GM12878 (cell line): ENCODE data around the gene MAPKAP1. TPM values are rescaled to one million over a fixed set of nuclear protein-coding genes. Genes with fewer than 3 reads are reported as not detected.

ENCODE experiments used
- ATAC-seq: fragments of 200-7000 bp; cut with Tn5 transposase; 3 replicates; pipeline ENCODE4 v1.9.1; 2020; ENCODE audit warnings: mild to moderate bottlenecking, moderate library complexity
- BruUV-seq: library from RNA; stranded (reverse); fragments of 400-500 nt; replicated peaks from 2 replicates; lab custom pipeline; 2021; lab: Mats Ljungman, UMichigan
- CTCF ChIA-PET: fragments of 300-600 bp; sonication (Branson Sonifier 250); formaldehyde crosslinking; extraction: SDS; loops from one replicate; lab custom pipeline; 2021; ENCODE audit warnings: inconsistent platforms; lab: Yijun Ruan, JAX
- POLR2A ChIA-PET: fragments of 350-600 bp; formaldehyde crosslinking; extraction: SDS; loops from one replicate; lab custom pipeline; 2021; ENCODE audit warnings: inconsistent platforms; lab: Charles Lee
- RAD21 ChIA-PET: fragments of 300-600 bp; sonication (Branson Sonifier 250); formaldehyde crosslinking; loops from one replicate; lab custom pipeline; 2023; ENCODE audit warnings: antibody characterized with exemption; ENCODE audit not compliant: unreplicated experiment; lab: Charles Lee
- SMC1A ChIA-PET: fragments of 300-600 bp; sonication (Branson Sonifier 250); formaldehyde crosslinking; loops from one replicate; lab custom pipeline; 2023; ENCODE audit not compliant: unreplicated experiment, uncharacterized antibody; lab: Charles Lee
- DNase-seq: peaks from one replicate; pipeline ENCODE4 v3.0.0-alpha.2; 2011; ENCODE audit warnings: low read depth, low spot score
- FAIRE-seq: peaks from 3 replicates; lab custom pipeline; 2011; peaks lifted over from hg19 to GRCh38; lab: Jason Lieb, UNC
- H2AFZ ChIP-seq: 2 replicates; pipeline ENCODE4 v1.6.0; 2011; ENCODE audit warnings: low read depth, low read length, control low read depth; ENCODE audit not compliant: control insufficient read depth
- H3K27ac ChIP-seq: 2 replicates; pipeline ENCODE4 v1.5.1; 2011; ENCODE audit warnings: control low read depth; ENCODE audit not compliant: control insufficient read depth, insufficient read depth
- H3K27me3 ChIP-seq, 2 experiments: replicated peaks in 1 of 2; 2 replicates each; pipeline versions ENCODE4 v1.6.0 to v1.6.1; 2011; ENCODE audit warnings: low read length in 1 of 2; ENCODE audit not compliant: control insufficient read depth in 2 of 2, insufficient read depth in 2 of 2
- H3K36me3 ChIP-seq, 2 experiments: 2 replicates each; pipeline ENCODE4 v1.5.1; 2011; ENCODE audit warnings: low read length in 1 of 2; ENCODE audit not compliant: control insufficient read depth in 2 of 2, insufficient read depth in 2 of 2
- H3K4me1 ChIP-seq: 2 replicates; pipeline ENCODE4 v1.6.1; 2011; ENCODE audit warnings: mild to moderate bottlenecking, low read length, moderate library complexity, mixed read lengths; ENCODE audit not compliant: control insufficient read depth, insufficient read depth
- H3K4me2 ChIP-seq: 2 replicates; pipeline ENCODE4 v1.6.0; 2011; ENCODE audit warnings: control low read depth; ENCODE audit not compliant: control insufficient read depth, insufficient read depth
- H3K4me3 ChIP-seq: fragments of 200-600 bp; sonication (generic); 2 replicates; pipeline ENCODE4 v1.5.1; 2016
- H3K79me2 ChIP-seq: 2 replicates; pipeline ENCODE4 v1.6.0; 2011; ENCODE audit warnings: low read length; ENCODE audit not compliant: control insufficient read depth, insufficient read depth
- H3K9ac ChIP-seq: 2 replicates; pipeline ENCODE4 v1.8.0; 2011; ENCODE audit warnings: low read length, control low read depth, mixed read lengths; ENCODE audit not compliant: control insufficient read depth, insufficient read depth
- H3K9me3 ChIP-seq: replicated peaks from 3 replicates; pipeline ENCODE4 v1.5.1; 2011; ENCODE audit warnings: mild to moderate bottlenecking, low read length; ENCODE audit not compliant: control insufficient read depth, insufficient read depth
- H4K20me1 ChIP-seq: 2 replicates; pipeline ENCODE4 v1.6.0; 2011; ENCODE audit not compliant: control insufficient read depth, insufficient read depth
- BHLHE40 ChIP-seq, 2 experiments: fragments of 450-650 bp in 1 of 2; IDR thresholded peaks; 2 replicates each; pipeline ENCODE4 v1.6.1; 2011 to 2017; ENCODE audit warnings: low read depth in 2 of 2, borderline replicate concordance in 1 of 2, improper control_type of control experiment in 1 of 2, low read length in 1 of 2, mild to moderate bottlenecking in 1 of 2
- CHD2 ChIP-seq: IDR thresholded peaks from 2 replicates; pipeline ENCODE4 v1.6.1; 2011; ENCODE audit warnings: low read depth, low read length, improper control_type of control experiment, borderline replicate concordance
- ETV6 ChIP-seq, 2 experiments: fragments of 450-650 bp in 1 of 2; IDR thresholded peaks in 1 of 2; conservative IDR thresholded peaks in 1 of 2; 2 replicates each; pipeline ENCODE4 v1.6.1; 2014; ENCODE audit warnings: antibody characterized with exemption in 1 of 2, borderline replicate concordance in 1 of 2, low read depth in 1 of 2, mild to moderate bottlenecking in 1 of 2, moderate library complexity in 1 of 2
- IRF4 ChIP-seq: IDR thresholded peaks from 2 replicates; pipeline ENCODE4 v1.6.1; 2011; ENCODE audit warnings: low read depth, low read length
- MEF2A ChIP-seq: IDR thresholded peaks from 2 replicates; pipeline ENCODE4 v1.6.1; 2011; ENCODE audit warnings: low read depth, mild to moderate bottlenecking, low read length, moderate library complexity; ENCODE audit not compliant: insufficient read depth
- PAX8 ChIP-seq: fragments of 450-650 bp; IDR thresholded peaks from 2 replicates; pipeline ENCODE4 v1.6.1; 2017; ENCODE audit warnings: mild to moderate bottlenecking, moderate library complexity
- RB1 ChIP-seq: fragments of 450-650 bp; formaldehyde crosslinking; IDR thresholded peaks from 2 replicates; pipeline ENCODE4 v1.6.1; 2017; ENCODE audit warnings: mild to moderate bottlenecking, borderline replicate concordance
- ZNF217 ChIP-seq: fragments of 450-650 bp; IDR thresholded peaks from 2 replicates; pipeline ENCODE4 v1.6.1; 2017; ENCODE audit warnings: antibody characterized with exemption, mild to moderate bottlenecking
- WGBS: methylation state at CpG from one replicate; pipeline ENCODE4 v1.1.6; 2016; ENCODE audit warnings: low lambda C conversion rate; ENCODE audit not compliant: insufficient replicate concordance, insufficient coverage; ENCODE audit errors: missing lambda C conversion rate; 5-methylcytosine and 5-hydroxymethylcytosine counted together
- in situ Hi-C: fragments of 300-500 bp; cut with MboI; formaldehyde crosslinking; loops from 9 replicates; pipeline ENCODE4 v1.14.3; 2018; ENCODE audit warnings: mixed read lengths
- intact Hi-C: fragments of 100-400 bp; cut with micrococcal nuclease; formaldehyde crosslinking; loops from one replicate; pipeline ENCODE4 v1.14.2; 2022; ENCODE audit not compliant: unreplicated experiment
- polyA plus RNA-seq, 11 experiments: library from polyadenylated mRNA; depleted of rRNA in 4 of 11; unstranded in 6 of 11; stranded (reverse) in 5 of 11; fragments of >200 nt; fragmentation: Nextera tagmentation in 4 of 11; fragmentation: Illumina TruSeq in 1 of 11; extraction: Ambion mirVana in 4 of 11; extraction: Trizol in 1 of 11; gene quantifications; 1 replicate in 1 of 11; 2 replicates in 10 of 11; pipeline versions ENCODE4 v1.2.1 to v1.2.3, GENCODE V29; 2011 to 2016; ENCODE audit warnings: inconsistent platforms in 2 of 11, missing spikeins in 2 of 11, low read depth in 1 of 11
- total RNA-seq, 4 experiments: library from RNA; depleted of rRNA in 3 of 4; stranded (reverse); fragments of >200 nt in 3 of 4; fragmentation: Illumina TruSeq in 1 of 4; extraction: Trizol in 1 of 4; gene quantifications; 2 replicates each; pipeline versions ENCODE4 v1.2.1 to v1.2.3, GENCODE V29; 2013 to 2021
- TF ChIP-seq, protein P1 (sequence below): fragments of 450-650 bp; IDR thresholded peaks from 2 replicates; pipeline ENCODE4 v1.6.1; 2017; ENCODE audit warnings: antibody characterized with exemption, mild to moderate bottlenecking, moderate library complexity
- TF ChIP-seq, protein P2 (sequence below): IDR thresholded peaks from 2 replicates; pipeline ENCODE4 v1.6.1; 2011; ENCODE audit warnings: low read depth, mild to moderate bottlenecking, low read length, moderate library complexity, borderline replicate concordance; ENCODE audit errors: extremely low read depth
- TF ChIP-seq, protein P3 (sequence below): fragments of 450-650 bp; IDR thresholded peaks from 2 replicates; pipeline ENCODE4 v1.6.1; 2017; ENCODE audit warnings: mild to moderate bottlenecking, moderate library complexity
- TF ChIP-seq, protein P4 (sequence below): IDR thresholded peaks from 2 replicates; pipeline ENCODE4 v1.6.1; 2012; ENCODE audit warnings: low read depth, low read length, improper control_type of control experiment

MAPKAP1 gene
- total and polyA plus RNA-seq, 10 of the 15 experiments (the other 5 are each of a cell fraction or from before 2014, with no cell fraction given), result 5.1 to 188 (median 105) TPM

DNA sequence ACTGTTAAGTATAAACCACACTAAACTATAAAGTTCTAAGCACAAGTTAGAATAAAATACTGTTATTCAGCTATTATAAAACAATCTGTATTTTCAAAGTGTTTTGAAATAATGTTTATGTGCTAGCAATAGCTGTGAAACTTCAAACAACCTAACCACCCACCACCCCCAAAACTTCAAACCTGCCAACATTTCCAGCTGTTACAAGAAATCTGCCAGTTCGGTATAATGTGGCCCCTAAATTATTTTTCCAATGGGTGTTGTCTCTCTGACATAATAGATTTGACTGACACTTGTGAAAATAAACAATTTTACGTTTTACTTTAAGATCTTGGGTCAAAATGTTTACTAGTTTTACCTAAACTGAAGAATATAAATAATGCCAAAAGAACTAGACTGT is 24.7 kb downstream of the MAPKAP1 start (continued):
- TF ChIP-seq, protein P1, sequence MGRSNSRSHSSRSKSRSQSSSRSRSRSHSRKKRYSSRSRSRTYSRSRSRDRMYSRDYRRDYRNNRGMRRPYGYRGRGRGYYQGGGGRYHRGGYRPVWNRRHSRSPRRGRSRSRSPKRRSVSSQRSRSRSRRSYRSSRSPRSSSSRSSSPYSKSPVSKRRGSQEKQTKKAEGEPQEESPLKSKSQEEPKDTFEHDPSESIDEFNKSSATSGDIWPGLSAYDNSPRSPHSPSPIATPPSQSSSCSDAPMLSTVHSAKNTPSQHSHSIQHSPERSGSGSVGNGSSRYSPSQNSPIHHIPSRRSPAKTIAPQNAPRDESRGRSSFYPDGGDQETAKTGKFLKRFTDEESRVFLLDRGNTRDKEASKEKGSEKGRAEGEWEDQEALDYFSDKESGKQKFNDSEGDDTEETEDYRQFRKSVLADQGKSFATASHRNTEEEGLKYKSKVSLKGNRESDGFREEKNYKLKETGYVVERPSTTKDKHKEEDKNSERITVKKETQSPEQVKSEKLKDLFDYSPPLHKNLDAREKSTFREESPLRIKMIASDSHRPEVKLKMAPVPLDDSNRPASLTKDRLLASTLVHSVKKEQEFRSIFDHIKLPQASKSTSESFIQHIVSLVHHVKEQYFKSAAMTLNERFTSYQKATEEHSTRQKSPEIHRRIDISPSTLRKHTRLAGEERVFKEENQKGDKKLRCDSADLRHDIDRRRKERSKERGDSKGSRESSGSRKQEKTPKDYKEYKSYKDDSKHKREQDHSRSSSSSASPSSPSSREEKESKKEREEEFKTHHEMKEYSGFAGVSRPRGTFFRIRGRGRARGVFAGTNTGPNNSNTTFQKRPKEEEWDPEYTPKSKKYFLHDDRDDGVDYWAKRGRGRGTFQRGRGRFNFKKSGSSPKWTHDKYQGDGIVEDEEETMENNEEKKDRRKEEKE, result no peak
- TF ChIP-seq PAX8, result no peak

DNA sequence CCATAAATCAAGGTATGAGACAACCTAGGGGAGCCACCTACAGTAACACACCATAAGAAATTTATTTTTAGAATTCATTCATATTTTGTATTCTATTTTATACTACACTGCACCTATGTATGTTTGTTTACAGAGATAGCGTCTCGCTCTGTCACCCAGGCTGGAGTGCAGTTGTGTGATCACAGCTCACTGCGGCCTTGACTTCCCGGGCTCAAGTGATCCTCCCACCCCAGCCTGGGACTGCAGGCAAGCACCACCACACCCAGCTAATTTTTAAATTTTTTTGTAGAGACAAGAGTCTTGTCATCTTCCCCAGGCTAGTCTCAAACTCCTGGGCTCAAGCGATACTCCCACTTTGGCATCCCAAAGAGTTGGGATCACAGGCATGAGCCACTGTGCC is 25.4 kb downstream of the MAPKAP1 start:
- POLR2A ChIA-PET, result interaction anchor here (1.0 to 2.9 kb wide), 2 partner anchors 20 to 21 kb away, joined by 3 to 11 read pairs; no protein-coding TSS in a partner anchor
- DNase-seq, result no peak
- H2AFZ ChIP-seq, result no peak overlapping the region
- no peak overlapping the region for H3K4me3 ChIP-seq
- H3K9ac ChIP-seq, result no peak overlapping the region
- WGBS, result 93% methylated on average over 5 of the region's 5 CpGs
- H3K79me2 ChIP-seq, result peaks cover 73% of the 10 kb centered on the region
- SMC1A ChIA-PET, result interaction anchor here (0.6 to 5.2 kb wide), 13 partner anchors 8 to 186 kb away, joined by 3 to 40 read pairs (median 4); partner anchors contain the start of gene MAPKAP1
- H4K20me1 ChIP-seq, result no peaks in the 10 kb centered on the region
- H3K27ac ChIP-seq, result no peak overlapping the region
- FAIRE-seq, result no peak
- CTCF ChIA-PET, result interaction anchor here (0.8 to 3.5 kb wide), 9 partner anchors 10 to 124 kb away, joined by 3 to 11 read pairs (median 4); no protein-coding TSS in a partner anchor
- peaks cover 0 to 6% of the 10 kb centered on the region in 2 experiments; a peak in 3 of 4 replicates for H3K36me3 ChIP-seq
- H3K4me2 ChIP-seq, result no peak overlapping the region
- no peaks in the 10 kb centered on the region for H3K27me3 ChIP-seq
- intact Hi-C loops, result no loop called here
- peaks cover 19% of the 10 kb centered on the region; the same call in 1 of the 2 replicates for H3K4me1 ChIP-seq
- in situ Hi-C loops, result no loop called here
- no peak for ATAC-seq
- BruUV-seq, result no TSS peak
- H3K9me3 ChIP-seq, result no peaks in the 10 kb centered on the region; the same call in 2 of the 3 replicates
- RAD21 ChIA-PET, result interaction anchor here (0.7 to 3.1 kb wide), 12 partner anchors 10 to 69 kb away, joined by 3 to 22 read pairs (median 6); partner anchors contain the start of gene MAPKAP1
- TF ChIP-seq MEF2A (no peak), CHD2 (no peak), ETV6 (conservative IDR thresholded peaks at IDR 0.05 in 1 of 2, IDR thresholded peaks at IDR 0.05 in 1 of 2; ENCODE audit: borderline replicate concordance in 1 of 2, low read depth in 1 of 2) (no peak), BHLHE40 (IDR thresholded peaks at IDR 0.05; ENCODE audit: borderline replicate concordance in 1 of 2, low read depth in 2 of 2, low read length in 1 of 2) (no peak), RB1 (no peak), IRF4 (no peak), ZNF217 (no peak)
- TF ChIP-seq, protein P2, sequence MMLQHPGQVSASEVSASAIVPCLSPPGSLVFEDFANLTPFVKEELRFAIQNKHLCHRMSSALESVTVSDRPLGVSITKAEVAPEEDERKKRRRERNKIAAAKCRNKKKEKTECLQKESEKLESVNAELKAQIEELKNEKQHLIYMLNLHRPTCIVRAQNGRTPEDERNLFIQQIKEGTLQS, result no peak
- TF ChIP-seq, protein P3, sequence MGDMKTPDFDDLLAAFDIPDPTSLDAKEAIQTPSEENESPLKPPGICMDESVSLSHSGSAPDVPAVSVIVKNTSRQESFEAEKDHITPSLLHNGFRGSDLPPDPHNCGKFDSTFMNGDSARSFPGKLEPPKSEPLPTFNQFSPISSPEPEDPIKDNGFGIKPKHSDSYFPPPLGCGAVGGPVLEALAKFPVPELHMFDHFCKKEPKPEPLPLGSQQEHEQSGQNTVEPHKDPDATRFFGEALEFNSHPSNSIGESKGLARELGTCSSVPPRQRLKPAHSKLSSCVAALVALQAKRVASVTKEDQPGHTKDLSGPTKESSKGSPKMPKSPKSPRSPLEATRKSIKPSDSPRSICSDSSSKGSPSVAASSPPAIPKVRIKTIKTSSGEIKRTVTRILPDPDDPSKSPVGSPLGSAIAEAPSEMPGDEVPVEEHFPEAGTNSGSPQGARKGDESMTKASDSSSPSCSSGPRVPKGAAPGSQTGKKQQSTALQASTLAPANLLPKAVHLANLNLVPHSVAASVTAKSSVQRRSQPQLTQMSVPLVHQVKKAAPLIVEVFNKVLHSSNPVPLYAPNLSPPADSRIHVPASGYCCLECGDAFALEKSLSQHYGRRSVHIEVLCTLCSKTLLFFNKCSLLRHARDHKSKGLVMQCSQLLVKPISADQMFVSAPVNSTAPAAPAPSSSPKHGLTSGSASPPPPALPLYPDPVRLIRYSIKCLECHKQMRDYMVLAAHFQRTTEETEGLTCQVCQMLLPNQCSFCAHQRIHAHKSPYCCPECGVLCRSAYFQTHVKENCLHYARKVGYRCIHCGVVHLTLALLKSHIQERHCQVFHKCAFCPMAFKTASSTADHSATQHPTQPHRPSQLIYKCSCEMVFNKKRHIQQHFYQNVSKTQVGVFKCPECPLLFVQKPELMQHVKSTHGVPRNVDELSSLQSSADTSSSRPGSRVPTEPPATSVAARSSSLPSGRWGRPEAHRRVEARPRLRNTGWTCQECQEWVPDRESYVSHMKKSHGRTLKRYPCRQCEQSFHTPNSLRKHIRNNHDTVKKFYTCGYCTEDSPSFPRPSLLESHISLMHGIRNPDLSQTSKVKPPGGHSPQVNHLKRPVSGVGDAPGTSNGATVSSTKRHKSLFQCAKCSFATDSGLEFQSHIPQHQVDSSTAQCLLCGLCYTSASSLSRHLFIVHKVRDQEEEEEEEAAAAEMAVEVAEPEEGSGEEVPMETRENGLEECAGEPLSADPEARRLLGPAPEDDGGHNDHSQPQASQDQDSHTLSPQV, result no peak
- TF ChIP-seq, protein P4, sequence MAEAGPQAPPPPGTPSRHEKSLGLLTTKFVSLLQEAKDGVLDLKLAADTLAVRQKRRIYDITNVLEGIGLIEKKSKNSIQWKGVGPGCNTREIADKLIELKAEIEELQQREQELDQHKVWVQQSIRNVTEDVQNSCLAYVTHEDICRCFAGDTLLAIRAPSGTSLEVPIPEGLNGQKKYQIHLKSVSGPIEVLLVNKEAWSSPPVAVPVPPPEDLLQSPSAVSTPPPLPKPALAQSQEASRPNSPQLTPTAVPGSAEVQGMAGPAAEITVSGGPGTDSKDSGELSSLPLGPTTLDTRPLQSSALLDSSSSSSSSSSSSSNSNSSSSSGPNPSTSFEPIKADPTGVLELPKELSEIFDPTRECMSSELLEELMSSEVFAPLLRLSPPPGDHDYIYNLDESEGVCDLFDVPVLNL, result no peak
